ENCODE measurements around the gene MIAT. TPM values are rescaled to one million over a fixed set of nuclear protein-coding genes. Genes with fewer than 3 reads are reported as not detected.
"Not testable (repeated sequence)": the region's sequence is repeated elsewhere in the genome, so short reads cannot be mapped to it uniquely, and the experiment has no call there.

The MIAT gene
- total RNA-seq, 1 donor from 2014 or later = 0.53 TPM

DNA sequence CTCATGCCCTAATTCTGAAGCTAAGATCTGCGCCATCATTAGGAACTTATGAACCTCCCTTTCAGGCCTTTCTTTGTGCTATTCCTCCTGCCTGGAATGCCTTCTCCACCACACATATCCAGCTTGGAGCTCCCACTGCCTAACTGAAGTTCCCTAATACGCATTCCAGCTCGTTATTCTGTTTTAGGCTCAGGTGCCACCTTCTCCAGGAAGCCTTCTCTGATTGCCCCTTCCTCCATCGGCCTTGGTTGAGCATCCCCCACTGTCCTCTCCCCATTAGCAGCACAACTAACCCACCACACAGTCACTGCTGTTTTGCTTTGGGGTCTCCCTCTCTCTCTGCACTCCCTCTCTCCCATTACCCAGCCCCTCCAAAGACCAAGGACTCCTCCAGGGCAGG, 44.7 kb upstream of the MIAT start:
- H3K36me3 ChIP-seq (ENCODE audit: control insufficient read depth, insufficient read depth, low read length) = no peaks in the 10 kb centered on the region
- DNase-seq (ENCODE audit: low read depth) = no peak
- H3K4me3 ChIP-seq (ENCODE audit: low read depth, low read length) = no peak overlapping the region
- no peak for FAIRE-seq
- TF ChIP-seq, protein P1, sequence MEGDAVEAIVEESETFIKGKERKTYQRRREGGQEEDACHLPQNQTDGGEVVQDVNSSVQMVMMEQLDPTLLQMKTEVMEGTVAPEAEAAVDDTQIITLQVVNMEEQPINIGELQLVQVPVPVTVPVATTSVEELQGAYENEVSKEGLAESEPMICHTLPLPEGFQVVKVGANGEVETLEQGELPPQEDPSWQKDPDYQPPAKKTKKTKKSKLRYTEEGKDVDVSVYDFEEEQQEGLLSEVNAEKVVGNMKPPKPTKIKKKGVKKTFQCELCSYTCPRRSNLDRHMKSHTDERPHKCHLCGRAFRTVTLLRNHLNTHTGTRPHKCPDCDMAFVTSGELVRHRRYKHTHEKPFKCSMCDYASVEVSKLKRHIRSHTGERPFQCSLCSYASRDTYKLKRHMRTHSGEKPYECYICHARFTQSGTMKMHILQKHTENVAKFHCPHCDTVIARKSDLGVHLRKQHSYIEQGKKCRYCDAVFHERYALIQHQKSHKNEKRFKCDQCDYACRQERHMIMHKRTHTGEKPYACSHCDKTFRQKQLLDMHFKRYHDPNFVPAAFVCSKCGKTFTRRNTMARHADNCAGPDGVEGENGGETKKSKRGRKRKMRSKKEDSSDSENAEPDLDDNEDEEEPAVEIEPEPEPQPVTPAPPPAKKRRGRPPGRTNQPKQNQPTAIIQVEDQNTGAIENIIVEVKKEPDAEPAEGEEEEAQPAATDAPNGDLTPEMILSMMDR (IDR thresholded peaks at IDR 0.05; ENCODE audit: insufficient read depth, low read length, severe bottlenecking) = no peak
- H3K27me3 ChIP-seq (ENCODE audit: control insufficient read depth, insufficient read depth, low read length) = peaks cover 2% of the 10 kb centered on the region

DNA sequence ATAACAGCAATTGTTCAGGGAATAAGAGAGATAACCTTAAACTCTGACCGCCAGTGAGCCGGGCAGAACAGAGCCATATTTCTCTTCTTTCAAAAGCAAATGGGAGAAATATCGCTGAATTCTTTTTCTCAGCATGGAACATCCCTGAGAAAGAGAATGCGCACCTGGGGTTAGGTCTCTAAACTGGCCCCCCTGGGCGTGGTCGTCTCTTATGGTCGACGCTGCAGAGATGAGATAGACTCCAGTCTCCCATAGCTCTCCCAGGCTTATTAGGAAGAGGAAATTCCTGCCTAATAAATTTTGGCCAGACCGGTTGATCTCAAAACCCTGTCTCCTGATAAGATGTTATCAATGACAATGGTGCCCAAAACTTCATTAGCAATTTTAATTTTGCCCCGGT, 43.6 kb upstream of the MIAT start:
- not testable (repeated sequence) for H3K27me3 ChIP-seq (ENCODE audit: control insufficient read depth, insufficient read depth, low read length); DNase-seq (ENCODE audit: low read depth); H3K36me3 ChIP-seq (ENCODE audit: control insufficient read depth, insufficient read depth, low read length); FAIRE-seq; H3K4me3 ChIP-seq (ENCODE audit: low read depth, low read length)

DNA sequence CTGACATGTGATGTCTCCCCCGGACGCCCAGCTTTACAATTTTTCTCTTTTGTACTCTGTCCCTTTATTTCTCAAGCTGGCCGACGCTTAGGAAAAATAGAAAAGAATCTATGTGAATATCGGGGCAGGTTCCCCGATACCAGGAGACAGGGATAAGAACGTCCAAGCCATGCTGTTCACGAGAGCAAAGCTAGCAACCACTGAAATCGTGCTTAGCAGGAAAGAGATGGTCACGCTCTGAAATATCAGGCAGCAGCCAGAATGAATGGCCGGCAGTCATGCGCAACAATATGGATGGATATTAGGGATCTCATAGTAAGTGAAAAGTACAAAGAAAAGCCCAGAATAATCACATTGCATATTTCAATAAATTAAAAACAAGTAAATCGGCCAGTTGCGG, 43.1 kb upstream of the MIAT start:
- no peak overlapping the region for H3K4me3 ChIP-seq (ENCODE audit: low read depth, low read length)
- FAIRE-seq (no peak), DNase-seq (ENCODE audit: low read depth) (no peak)
- no peaks in the 10 kb centered on the region for H3K36me3 ChIP-seq (ENCODE audit: control insufficient read depth, insufficient read depth, low read length)
- TF ChIP-seq, protein P1 (IDR thresholded peaks at IDR 0.05; ENCODE audit: insufficient read depth, low read length, severe bottlenecking) = no peak
- peaks cover 2% of the 10 kb centered on the region for H3K27me3 ChIP-seq (ENCODE audit: control insufficient read depth, insufficient read depth, low read length)

DNA sequence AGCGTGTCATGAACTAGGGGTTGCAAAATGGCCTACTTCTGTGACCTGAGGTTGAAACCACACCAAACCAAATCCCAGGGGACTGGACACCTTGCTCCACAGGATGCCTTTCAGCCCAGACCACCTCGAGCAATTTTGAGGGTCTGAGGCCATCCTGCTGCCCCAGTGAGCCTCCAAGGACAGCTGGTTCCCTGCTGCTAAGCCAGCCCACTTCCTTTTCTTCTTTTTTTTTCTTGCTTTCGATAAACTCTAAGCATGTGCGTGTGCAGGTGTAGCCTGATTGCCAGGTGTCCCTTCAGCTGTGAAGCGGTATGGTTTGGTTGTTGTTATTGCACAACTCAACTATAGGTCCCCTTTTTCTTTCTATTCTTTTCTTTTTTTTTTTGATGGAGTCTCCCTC, 42.2 kb upstream of the MIAT start:
- FAIRE-seq (no peak), DNase-seq (ENCODE audit: low read depth) (no peak)
- H3K4me3 ChIP-seq (ENCODE audit: low read depth, low read length) = no peak overlapping the region
- TF ChIP-seq, protein P1 (IDR thresholded peaks at IDR 0.05; ENCODE audit: insufficient read depth, low read length, severe bottlenecking) = no peak
- peaks cover 2% of the 10 kb centered on the region for H3K27me3 ChIP-seq (ENCODE audit: control insufficient read depth, insufficient read depth, low read length)
- no peaks in the 10 kb centered on the region for H3K36me3 ChIP-seq (ENCODE audit: control insufficient read depth, insufficient read depth, low read length)

DNA sequence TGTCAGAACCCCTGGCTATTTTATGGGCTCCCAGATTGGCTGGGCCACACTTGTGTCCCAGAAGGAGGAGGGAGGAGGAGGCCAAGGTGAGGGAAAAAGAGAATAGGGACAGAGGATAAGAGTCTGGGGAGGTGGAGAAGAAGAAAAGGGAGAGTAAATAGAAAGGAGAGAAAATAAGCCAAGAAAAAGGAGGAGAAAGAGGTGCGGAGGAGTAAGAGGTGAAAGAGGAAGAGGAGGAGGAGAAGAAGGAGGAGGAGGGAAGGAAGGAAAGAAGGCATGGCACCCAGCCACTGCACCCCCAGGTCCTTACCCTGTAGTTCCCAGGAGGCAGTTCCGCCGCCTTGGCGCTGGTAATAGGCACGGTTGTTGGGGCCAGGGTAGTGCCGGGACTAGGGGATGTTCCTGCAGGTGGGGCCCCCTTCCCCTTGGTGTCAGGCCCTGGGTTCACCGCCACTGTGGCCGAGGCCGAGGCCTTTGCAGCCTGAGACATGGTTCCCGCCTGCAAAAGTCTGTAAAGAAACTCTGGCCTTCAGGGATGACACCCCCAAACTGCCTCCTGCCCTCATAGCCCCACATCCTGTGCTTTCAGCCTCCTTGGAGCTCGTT, 41.5 kb upstream of the MIAT start:
- DNase-seq (ENCODE audit: low read depth) (no peak), FAIRE-seq (no peak)
- TF ChIP-seq, protein P1 (IDR thresholded peaks at IDR 0.05; ENCODE audit: insufficient read depth, low read length, severe bottlenecking) = no peak
- H3K4me3 ChIP-seq (ENCODE audit: low read depth, low read length) = no peak overlapping the region
- no peaks in the 10 kb centered on the region for H3K36me3 ChIP-seq (ENCODE audit: control insufficient read depth, insufficient read depth, low read length)
- H3K27me3 ChIP-seq (ENCODE audit: control insufficient read depth, insufficient read depth, low read length) = peaks cover 2% of the 10 kb centered on the region

DNA sequence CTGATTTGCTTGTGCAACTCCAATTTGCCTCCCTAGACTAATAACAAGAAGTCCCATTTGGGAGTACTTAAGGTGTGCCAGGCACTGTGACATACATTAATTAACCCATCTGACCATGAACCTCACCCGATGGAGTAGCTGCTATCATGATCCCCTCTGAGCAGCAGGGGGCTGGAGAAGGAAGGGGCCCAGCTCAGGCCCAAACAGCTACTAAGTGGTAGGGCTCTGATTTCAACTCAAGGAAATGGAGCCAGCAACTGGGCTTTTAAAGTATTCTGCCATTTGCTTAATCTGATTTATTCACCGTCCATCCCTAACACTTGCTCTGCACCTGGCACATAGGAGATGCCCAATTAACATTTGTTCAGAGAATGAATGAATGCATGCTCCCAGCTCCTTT, 40.7 kb upstream of the MIAT start:
- Histone ChIP-seq H3K36me3 (ENCODE audit: control insufficient read depth, insufficient read depth, low read length) (no peaks in the 10 kb centered on the region), H3K4me3 (ENCODE audit: low read depth, low read length) (no peak overlapping the region), H3K27me3 (ENCODE audit: control insufficient read depth, insufficient read depth, low read length) (peaks cover 2% of the 10 kb centered on the region)
- FAIRE-seq = no peak
- TF ChIP-seq, protein P1 (IDR thresholded peaks at IDR 0.05; ENCODE audit: insufficient read depth, low read length, severe bottlenecking) = no peak
- no peak for DNase-seq (ENCODE audit: low read depth)

Measured in bronchial epithelial cell (primary cell).